GM18907 (cell line): Measurements from ENCODE around the gene FLT3LG.
A peak's percentile ranks its signal among the peaks of the same experiment; 100 is the strongest.
"Not testable (repeated sequence)": the region's sequence is repeated elsewhere in the genome, so short reads cannot be mapped to it uniquely, and the experiment has no call there.

Source experiments
- ATAC-seq: cut with Tn5 transposase; IDR thresholded peaks from one replicate; pipeline ENCODE4 v1.9.1; 2021; ENCODE audit warnings: mild to moderate bottlenecking, moderate library complexity; ENCODE audit not compliant: unreplicated experiment

Gene FLT3LG

DNA sequence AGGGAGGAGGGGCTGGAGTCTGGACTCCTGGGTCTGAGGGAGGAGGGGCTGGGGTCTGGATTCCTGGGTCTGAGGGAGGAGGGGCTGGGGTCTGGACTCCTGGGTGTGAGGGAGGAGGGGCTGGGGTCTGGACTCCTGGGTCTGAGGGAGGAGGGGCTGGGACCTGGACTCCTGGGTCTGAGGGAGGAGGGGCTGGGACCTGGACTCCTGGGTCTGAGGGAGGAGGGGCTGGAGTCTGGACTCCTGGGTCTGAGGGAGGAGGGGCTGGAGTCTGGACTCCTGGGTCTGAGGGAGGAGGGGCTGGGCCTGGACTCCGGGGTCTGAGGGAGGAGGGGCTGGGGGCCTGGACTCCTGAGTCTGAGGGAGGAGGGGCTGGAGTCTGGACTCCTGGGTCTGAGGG is 12.9 kb upstream of the FLT3LG start:
- not testable (repeated sequence) for ATAC-seq

DNA sequence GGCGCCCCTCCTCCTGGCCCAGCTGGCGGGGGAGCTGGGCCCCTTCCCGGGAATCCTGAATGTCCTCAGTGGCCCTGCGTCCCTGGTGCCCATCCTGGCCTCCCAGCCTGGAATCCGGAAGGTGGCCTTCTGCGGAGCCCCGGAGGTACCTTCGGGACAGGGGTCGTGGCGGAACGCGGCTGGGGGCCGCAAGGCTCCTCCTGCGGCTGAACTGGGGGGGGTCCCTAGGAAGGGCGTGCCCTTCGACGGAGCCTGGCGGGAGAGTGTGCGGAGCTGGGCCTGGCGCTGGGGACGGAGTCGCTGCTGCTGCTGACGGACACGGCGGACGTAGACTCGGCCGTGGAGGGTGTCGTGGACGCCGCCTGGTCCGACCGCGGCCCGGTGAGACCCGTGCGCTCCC is 12.4 kb upstream of the FLT3LG start:
- ATAC-seq = no peak

DNA sequence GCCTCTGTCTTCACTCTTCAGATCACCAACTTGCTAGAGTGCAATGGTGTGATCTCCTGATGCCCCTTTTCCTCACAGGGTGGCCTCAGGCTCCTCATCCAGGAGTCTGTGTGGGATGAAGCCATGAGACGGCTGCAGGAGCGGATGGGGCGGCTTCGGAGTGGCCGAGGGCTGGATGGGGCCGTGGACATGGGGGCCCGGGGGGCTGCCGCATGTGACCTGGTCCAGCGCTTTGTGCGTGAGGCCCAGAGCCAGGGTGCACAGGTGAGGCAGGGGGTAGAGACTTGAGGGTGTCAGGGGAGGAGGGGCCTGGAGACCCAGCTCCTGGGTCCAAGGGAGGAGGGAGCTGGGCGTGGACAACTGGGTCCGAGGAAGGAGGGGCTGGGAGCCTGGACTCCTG is 11.5 kb upstream of the FLT3LG start:
- no peak for ATAC-seq

GRCh38 chr19:49463960-49464740 is 9.9 kb upstream of the FLT3LG start:
- ATAC-seq = no peak

DNA sequence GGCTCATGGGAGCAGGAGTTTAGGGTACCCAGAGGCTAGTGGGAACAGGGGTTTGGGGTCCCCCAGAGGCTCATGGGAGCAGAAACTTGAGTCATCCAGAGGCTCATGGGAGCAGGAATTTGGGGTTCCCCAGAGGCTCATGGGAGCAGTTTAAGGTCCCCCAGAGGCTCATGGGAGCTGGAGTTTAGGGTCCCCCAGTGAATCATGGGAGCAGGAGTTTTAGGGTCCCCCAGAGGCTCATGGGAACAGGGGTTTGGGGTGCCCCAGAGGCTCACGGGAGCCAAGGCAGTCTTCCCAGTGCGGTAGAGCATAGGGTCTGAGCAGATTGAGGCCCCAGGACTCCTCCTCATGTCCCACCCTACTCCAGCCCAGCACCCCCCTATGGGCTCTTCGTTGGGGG is 8.6 kb upstream of the FLT3LG start:
- no peak for ATAC-seq

DNA sequence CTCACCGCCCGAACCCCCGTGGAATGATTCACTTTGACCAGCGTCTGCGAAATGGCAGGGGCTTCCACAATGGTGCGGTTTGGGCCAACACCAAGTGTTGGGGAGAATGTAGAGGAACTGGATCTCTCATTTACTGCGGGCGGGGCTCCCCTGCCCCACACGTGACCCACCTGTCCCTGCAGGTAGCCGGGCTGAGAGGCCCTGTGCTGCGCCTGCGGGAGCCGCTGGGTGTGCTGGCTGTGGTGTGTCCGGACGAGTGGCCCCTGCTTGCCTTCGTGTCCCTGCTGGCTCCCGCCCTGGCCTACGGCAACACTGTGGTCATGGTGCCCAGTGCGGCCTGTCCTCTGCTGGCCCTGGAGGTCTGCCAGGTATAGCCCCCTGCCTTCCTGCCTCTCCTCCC is 5.8 kb upstream of the FLT3LG start:
- ATAC-seq = no peak

- ATAC-seq = peak; percentile 53
These were observed 5.1 kb upstream of the FLT3LG start for GRCh38 chr19:49468746-49469447.

DNA sequence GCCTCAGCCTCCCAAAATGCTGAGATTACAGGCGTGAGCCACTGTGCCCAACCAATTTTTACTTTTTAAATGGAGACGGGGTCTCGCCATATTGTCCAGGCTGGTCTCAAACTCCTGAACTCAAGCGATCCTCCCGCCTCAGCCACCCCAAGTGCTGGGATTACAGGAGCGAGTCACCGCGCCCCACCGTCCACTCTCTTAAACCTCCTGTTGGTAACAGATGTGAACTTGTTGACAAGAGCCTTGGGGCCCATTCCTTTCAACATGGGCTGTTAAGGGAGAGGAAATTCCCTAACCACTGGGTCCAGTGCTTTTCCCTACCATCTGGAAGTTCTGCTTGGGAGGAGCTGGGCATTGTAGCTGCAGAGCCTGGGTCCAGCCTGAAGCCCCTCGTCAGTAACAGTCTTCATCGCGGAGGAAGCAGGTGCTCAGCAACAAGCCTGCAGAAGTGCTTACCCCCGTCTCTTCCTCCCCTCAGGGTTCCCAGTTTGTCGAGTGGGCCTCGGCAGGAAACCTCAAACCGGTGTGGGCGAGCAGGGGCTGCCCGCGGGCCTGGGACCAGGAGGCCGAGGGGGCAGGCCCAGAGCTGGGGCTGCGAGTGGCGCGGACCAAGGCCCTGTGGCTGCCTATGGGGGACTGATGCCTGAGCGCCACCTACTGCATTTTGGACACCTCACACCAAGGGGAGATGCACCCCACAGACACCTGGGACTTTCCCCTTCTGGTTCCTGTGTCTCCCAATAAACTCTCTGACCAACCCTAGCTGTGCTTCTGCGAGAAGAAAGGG is 4.0 kb upstream of the FLT3LG start:
- peak; percentile 48 for ATAC-seq

DNA sequence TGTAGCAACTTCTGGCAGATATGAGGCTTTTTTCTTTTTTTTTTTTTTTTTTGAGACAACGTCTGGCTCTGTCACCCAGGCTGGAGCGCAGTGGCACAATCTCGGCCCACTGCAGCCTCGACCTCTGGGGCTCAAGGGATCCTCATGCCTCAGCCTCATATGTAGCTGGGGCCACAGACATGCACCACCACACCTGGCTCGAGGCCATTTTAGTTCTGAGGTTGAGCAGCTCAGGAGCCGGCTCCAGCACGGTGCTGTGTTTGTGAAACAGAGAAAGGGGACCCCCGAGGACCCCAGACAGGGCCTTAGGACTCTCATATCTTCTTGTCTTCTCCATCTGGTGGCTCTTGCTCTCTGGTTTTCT is 3.4 kb upstream of the FLT3LG start:
- no peak for ATAC-seq

DNA sequence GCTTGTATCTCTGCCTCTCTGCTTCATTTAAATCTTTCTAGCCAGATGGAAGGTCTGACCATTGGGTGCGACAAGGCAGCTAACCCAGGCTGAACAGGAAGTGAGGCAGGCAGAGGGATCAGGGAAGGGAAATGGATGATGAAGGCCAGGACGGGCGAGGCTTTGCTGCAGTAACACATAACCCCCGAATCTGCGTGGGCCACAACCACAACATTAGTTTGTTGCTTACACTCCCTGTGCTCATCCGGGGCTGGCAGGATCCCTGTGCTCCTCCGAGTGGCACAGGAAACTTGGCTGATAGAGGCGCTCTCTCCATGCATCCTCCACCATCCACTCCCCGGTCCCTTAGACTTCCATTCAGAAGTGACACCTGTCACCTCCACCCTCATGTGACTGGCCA is 1.1 kb upstream of the FLT3LG start:
- ATAC-seq = no peak

- ATAC-seq = not testable (repeated sequence)
These were observed 531 bp upstream of the FLT3LG start for GRCh38 chr19:49473501-49473867.

- ATAC-seq = no peak
These were observed 518 bp downstream of the FLT3LG start for GRCh38 chr19:49474542-49474924.

- ATAC-seq = no peak
These were observed 1.3 kb downstream of the FLT3LG start for GRCh38 chr19:49475191-49475917.

DNA sequence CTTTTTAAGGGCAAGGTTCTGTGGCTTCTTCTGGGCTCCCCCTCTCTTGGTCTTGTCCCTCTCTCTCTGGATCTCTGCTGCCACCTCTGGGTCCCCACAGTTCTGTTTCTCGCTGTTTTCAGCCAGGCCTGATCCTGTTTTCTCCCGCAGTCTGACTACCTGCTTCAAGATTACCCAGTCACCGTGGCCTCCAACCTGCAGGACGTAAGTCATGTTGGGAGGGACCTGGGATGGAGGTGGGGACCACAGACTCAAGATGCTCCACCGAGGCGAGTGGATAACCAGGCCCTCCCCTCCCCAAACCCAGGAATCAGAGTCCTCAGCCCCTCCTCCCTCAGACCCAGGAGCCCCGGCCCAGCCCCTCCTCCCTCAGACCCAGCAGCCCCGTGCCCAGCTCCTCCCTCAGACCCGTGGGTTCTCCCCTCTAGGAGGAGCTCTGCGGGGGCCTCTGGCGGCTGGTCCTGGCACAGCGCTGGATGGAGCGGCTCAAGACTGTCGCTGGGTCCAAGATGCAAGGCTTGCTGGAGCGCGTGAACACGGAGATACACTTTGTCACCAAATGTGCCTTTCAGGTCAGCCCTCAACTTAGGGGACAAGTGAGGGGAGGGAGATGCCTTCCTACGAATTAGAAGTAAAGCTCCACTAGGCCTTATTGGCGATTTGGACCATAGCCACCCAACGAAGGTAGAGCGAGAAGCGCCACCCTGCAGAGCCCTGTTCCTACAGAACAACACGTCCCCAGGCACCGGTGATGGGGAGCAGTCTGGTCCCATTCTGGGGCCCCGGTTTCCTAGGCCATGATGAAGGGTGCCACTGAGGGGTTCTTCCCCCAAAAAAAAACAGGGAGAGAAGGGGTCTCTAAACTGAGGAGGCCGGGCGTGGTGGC is 2.2 kb downstream of the FLT3LG start:
- ATAC-seq = no peak

DNA sequence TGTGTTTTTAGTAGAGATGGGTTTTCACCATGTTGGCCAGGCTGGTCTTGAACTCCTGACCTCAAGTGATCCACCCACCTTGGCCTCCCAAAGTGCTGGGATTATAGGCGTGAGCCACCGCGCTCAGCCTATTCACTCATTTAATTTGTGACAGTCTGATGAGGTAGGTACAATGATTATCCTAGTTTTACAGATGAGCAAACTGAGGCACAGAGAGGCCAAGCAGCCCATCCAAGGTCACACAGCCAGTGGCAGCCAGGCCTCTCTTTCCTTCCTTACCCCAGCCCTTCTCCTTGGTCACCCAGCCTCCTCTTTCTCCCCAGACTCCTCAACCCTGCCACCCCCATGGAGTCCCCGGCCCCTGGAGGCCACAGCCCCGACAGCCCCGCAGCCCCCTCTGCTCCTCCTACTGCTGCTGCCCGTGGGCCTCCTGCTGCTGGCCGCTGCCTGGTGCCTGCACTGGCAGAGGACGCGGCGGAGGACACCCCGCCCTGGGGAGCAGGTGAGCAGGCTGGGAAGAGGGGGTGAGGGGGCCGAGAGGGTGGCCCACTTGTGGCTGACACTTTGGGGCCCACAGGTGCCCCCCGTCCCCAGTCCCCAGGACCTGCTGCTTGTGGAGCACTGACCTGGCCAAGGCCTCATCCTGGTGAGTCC is 6.1 kb downstream of the FLT3LG start:
- ATAC-seq = no peak

- no peak for ATAC-seq
These were observed 7.1 kb downstream of the FLT3LG start for GRCh38 chr19:49481020-49481683.

DNA sequence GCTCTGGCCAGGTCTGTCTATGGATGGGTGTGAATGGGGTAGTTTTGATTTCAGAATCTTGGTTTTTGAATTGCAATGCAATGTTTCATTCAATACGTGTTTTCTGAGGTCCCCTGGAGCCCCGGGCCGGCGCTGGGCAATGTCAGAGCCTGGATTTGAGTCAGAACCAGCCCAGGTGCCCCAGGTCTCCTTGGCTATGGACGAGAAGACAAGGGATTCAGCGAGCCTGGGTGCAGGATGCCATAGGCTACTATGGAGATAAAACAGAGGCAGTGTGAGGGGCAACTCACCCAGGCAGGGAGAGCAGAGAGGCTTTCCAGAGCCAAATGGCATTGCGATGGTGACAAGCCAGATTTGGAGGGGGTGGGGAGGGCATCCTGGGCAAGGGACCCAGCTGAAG is 12.2 kb downstream of the FLT3LG start:
- no peak for ATAC-seq

GRCh38 chr19:49486710-49487276 is 12.8 kb downstream of the FLT3LG start:
- ATAC-seq = no peak
